HEK293 (cell line): Measurements from ENCODE around the gene ERF.

ENCODE experiments used
- BCL11B ChIP-seq: fragments of 450-650 bp; formaldehyde crosslinking; IDR thresholded peaks from 2 replicates; pipeline ENCODE4 v1.5.1; 2016; ENCODE audit warnings: low read depth, missing biosample characterization, missing genetic modification characterization
- GLI4 ChIP-seq: fragments of 450-650 bp; formaldehyde crosslinking; IDR thresholded peaks from 2 replicates; pipeline ENCODE4 v1.5.1; 2016; ENCODE audit warnings: missing biosample characterization, missing genetic modification characterization
- GLIS2 ChIP-seq: fragments of 450-650 bp; formaldehyde crosslinking; IDR thresholded peaks from 2 replicates; pipeline ENCODE4 v1.5.1; 2016; ENCODE audit warnings: missing biosample characterization, missing genetic modification characterization
- HOXC10 ChIP-seq: sonication (generic); formaldehyde crosslinking; IDR thresholded peaks from 2 replicates; pipeline ENCODE4 v1.8.1; 2023; ENCODE audit warnings: mild to moderate bottlenecking, missing genetic modification reagents
- KLF10 ChIP-seq: fragments of 450-650 bp; IDR thresholded peaks from 2 replicates; pipeline ENCODE4 v1.5.1; 2018; ENCODE audit warnings: missing biosample characterization, mild to moderate bottlenecking, missing genetic modification characterization
- MYNN ChIP-seq: fragments of 450-650 bp; formaldehyde crosslinking; IDR thresholded peaks from 2 replicates; pipeline ENCODE4 v1.5.1; 2016; ENCODE audit warnings: missing biosample characterization, missing genetic modification characterization, borderline replicate concordance
- SCRT1 ChIP-seq: fragments of 450-650 bp; formaldehyde crosslinking; IDR thresholded peaks from 2 replicates; pipeline ENCODE4 v1.5.1; 2016; ENCODE audit warnings: missing biosample characterization, missing genetic modification characterization, borderline replicate concordance
- SETDB1 ChIP-seq: IDR thresholded peaks from one replicate; pipeline ENCODE4 v1.6.1; 2017; ENCODE audit warnings: mild to moderate bottlenecking, low read length, moderate library complexity, mixed read lengths; ENCODE audit not compliant: insufficient read length
- SP2 ChIP-seq: fragments of 450-650 bp; formaldehyde crosslinking; IDR thresholded peaks from 2 replicates; pipeline ENCODE4 v1.5.1; 2016; ENCODE audit warnings: missing biosample characterization, missing genetic modification characterization
- TCF7L2 ChIP-seq: IDR thresholded peaks from 2 replicates; pipeline ENCODE4 v1.6.1; 2011; ENCODE audit warnings: low read depth, mild to moderate bottlenecking, inconsistent platforms, low read length, moderate library complexity, borderline replicate concordance
- ZBTB20 ChIP-seq: fragments of 450-650 bp; formaldehyde crosslinking; IDR thresholded peaks from 2 replicates; pipeline ENCODE4 v1.5.1; 2016; ENCODE audit warnings: missing biosample characterization, missing genetic modification characterization
- ZFP69B ChIP-seq: fragments of 450-650 bp; formaldehyde crosslinking; IDR thresholded peaks from 2 replicates; pipeline ENCODE4 v1.5.1; 2016; ENCODE audit warnings: missing biosample characterization, missing genetic modification characterization
- ZNF132 ChIP-seq: fragments of 450-650 bp; formaldehyde crosslinking; IDR thresholded peaks from 2 replicates; pipeline ENCODE4 v1.5.1; 2017; ENCODE audit warnings: missing biosample characterization, missing genetic modification characterization, borderline replicate concordance
- ZNF133 ChIP-seq: fragments of 450-650 bp; formaldehyde crosslinking; IDR thresholded peaks from 2 replicates; pipeline ENCODE4 v1.5.1; 2016; ENCODE audit warnings: missing biosample characterization, missing genetic modification characterization
- ZNF155 ChIP-seq: fragments of 450-650 bp; formaldehyde crosslinking; IDR thresholded peaks from 2 replicates; pipeline ENCODE4 v1.5.1; 2016; ENCODE audit warnings: missing biosample characterization, missing genetic modification characterization
- ZNF184 ChIP-seq: fragments of 450-650 bp; IDR thresholded peaks from 2 replicates; pipeline ENCODE4 v1.5.1; 2018; ENCODE audit warnings: missing biosample characterization, mild to moderate bottlenecking, missing genetic modification characterization
- ZNF302 ChIP-seq: fragments of 450-650 bp; formaldehyde crosslinking; IDR thresholded peaks from 2 replicates; pipeline ENCODE4 v1.5.1; 2016; ENCODE audit warnings: missing biosample characterization, missing genetic modification characterization, low read depth
- ZNF350 ChIP-seq: fragments of 450-650 bp; formaldehyde crosslinking; IDR thresholded peaks from 2 replicates; pipeline ENCODE4 v1.5.0; 2017; ENCODE audit warnings: missing biosample characterization, mild to moderate bottlenecking, missing genetic modification characterization
- ZNF354C ChIP-seq: fragments of 450-650 bp; formaldehyde crosslinking; IDR thresholded peaks from 2 replicates; pipeline ENCODE4 v1.5.1; 2016; ENCODE audit warnings: missing biosample characterization, missing genetic modification characterization, low read depth, borderline replicate concordance
- ZNF473 ChIP-seq: fragments of 450-650 bp; formaldehyde crosslinking; IDR thresholded peaks from 2 replicates; pipeline ENCODE4 v1.5.1; 2017; ENCODE audit warnings: missing biosample characterization, missing genetic modification characterization
- ZNF514 ChIP-seq: fragments of 450-650 bp; formaldehyde crosslinking; IDR thresholded peaks from 2 replicates; pipeline ENCODE4 v1.5.1; 2016; ENCODE audit warnings: missing biosample characterization, missing genetic modification characterization
- ZNF521 ChIP-seq: fragments of 450-650 bp; formaldehyde crosslinking; IDR thresholded peaks from 2 replicates; pipeline ENCODE4 v1.5.1; 2017; ENCODE audit warnings: missing biosample characterization, mild to moderate bottlenecking, missing genetic modification characterization
- ZNF529 ChIP-seq: fragments of 450-650 bp; formaldehyde crosslinking; IDR thresholded peaks from 2 replicates; pipeline ENCODE4 v1.5.1; 2017; ENCODE audit warnings: missing genetic modification characterization, missing biosample characterization; ENCODE audit not compliant: insufficient replicate concordance
- ZNF549 ChIP-seq: fragments of 450-650 bp; IDR thresholded peaks from 2 replicates; pipeline ENCODE4 v1.5.1; 2018; ENCODE audit warnings: missing biosample characterization, missing genetic modification characterization, mild to moderate bottlenecking, inconsistent platforms, moderate library complexity
- ZNF560 ChIP-seq: fragments of 450-650 bp; formaldehyde crosslinking; IDR thresholded peaks from 2 replicates; pipeline ENCODE4 v1.5.1; 2017; ENCODE audit warnings: missing biosample characterization, missing genetic modification characterization, borderline replicate concordance
- ZNF626 ChIP-seq: fragments of 450-650 bp; sonication (Bioruptor Pico); formaldehyde crosslinking; IDR thresholded peaks from 2 replicates; pipeline ENCODE4 v1.5.1; 2018; ENCODE audit warnings: missing biosample characterization, missing genetic modification characterization, inconsistent platforms
- ZNF629 ChIP-seq: fragments of 450-650 bp; formaldehyde crosslinking; IDR thresholded peaks from 2 replicates; pipeline ENCODE4 v1.5.1; 2017; ENCODE audit warnings: missing biosample characterization, missing genetic modification characterization
- ZNF701 ChIP-seq: fragments of 450-650 bp; formaldehyde crosslinking; IDR thresholded peaks from 2 replicates; pipeline ENCODE4 v1.5.1; 2016; ENCODE audit warnings: missing biosample characterization, missing genetic modification characterization
- ZNF707 ChIP-seq: fragments of 450-650 bp; formaldehyde crosslinking; IDR thresholded peaks from 2 replicates; pipeline ENCODE4 v1.5.1; 2016; ENCODE audit warnings: missing biosample characterization, missing genetic modification characterization
- ZNF768 ChIP-seq: fragments of 450-650 bp; formaldehyde crosslinking; IDR thresholded peaks from 2 replicates; pipeline ENCODE4 v1.5.1; 2018; ENCODE audit warnings: missing biosample characterization, mild to moderate bottlenecking, missing genetic modification characterization
- ZXDB ChIP-seq: fragments of 450-650 bp; formaldehyde crosslinking; IDR thresholded peaks from 2 replicates; pipeline ENCODE4 v1.5.1; 2016; ENCODE audit warnings: missing biosample characterization, missing genetic modification characterization
- TF ChIP-seq, protein P1 (sequence below): fragments of 450-650 bp; formaldehyde crosslinking; IDR thresholded peaks from 2 replicates; pipeline ENCODE4 v1.5.1; 2016; ENCODE audit warnings: missing biosample characterization, missing genetic modification characterization
- TF ChIP-seq, protein P2 (sequence below): fragments of 450-650 bp; formaldehyde crosslinking; IDR thresholded peaks from 2 replicates; pipeline ENCODE4; 2016; ENCODE audit warnings: missing biosample characterization, missing genetic modification characterization
- TF ChIP-seq, protein P3 (sequence below): fragments of 450-650 bp; formaldehyde crosslinking; IDR thresholded peaks from 2 replicates; pipeline ENCODE4 v1.5.0; 2017; ENCODE audit warnings: missing biosample characterization, missing genetic modification characterization, borderline replicate concordance
- TF ChIP-seq, protein P4 (sequence below): fragments of 450-650 bp; formaldehyde crosslinking; IDR thresholded peaks from 2 replicates; pipeline ENCODE4 v1.5.1; 2016; ENCODE audit warnings: missing biosample characterization, missing genetic modification characterization
- TF ChIP-seq, protein P5 (sequence below): fragments of 450-650 bp; formaldehyde crosslinking; IDR thresholded peaks from 2 replicates; pipeline ENCODE4 v1.5.1; 2016; ENCODE audit warnings: missing biosample characterization, missing genetic modification characterization

Gene ERF

DNA sequence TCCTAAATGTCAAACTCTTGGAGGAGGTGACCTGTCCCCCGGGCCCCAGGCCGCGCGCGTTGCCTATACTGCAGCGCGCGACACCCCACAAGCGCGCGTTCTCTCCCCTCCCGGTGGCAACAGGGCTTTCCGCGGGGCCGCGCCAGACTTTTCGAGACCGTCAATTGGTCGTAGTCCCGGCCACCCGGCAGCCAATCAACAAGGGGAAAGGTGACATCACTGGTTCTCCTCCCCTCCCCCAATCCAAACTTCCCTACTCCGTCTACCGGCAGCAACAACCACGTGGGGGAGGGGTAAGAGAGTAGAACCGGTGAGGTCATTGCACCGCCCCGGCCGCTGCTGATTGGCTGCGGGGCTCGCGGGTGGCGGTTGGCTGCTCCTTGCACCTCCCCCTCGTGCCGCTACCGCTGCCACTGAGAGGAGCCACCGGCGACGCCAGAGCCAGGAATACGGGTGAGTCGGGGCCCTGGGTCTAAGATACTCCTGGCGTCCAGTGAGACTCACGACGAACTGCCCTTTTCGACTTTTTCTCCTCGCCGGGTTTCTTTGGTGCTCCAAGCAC is 13.3 kb upstream of the ERF start (continued):
- TF ChIP-seq SP2 (tag by site-specific recombination): peak; percentile 47
- TF ChIP-seq SETDB1: no peak
- TF ChIP-seq ZXDB (tag by site-specific recombination): peak; percentile 98
- TF ChIP-seq TCF7L2: no peak
- TF ChIP-seq KLF10: peak; percentile 95
- no peak for TF ChIP-seq GLI4 (tag by site-specific recombination)
- TF ChIP-seq, protein P1, sequence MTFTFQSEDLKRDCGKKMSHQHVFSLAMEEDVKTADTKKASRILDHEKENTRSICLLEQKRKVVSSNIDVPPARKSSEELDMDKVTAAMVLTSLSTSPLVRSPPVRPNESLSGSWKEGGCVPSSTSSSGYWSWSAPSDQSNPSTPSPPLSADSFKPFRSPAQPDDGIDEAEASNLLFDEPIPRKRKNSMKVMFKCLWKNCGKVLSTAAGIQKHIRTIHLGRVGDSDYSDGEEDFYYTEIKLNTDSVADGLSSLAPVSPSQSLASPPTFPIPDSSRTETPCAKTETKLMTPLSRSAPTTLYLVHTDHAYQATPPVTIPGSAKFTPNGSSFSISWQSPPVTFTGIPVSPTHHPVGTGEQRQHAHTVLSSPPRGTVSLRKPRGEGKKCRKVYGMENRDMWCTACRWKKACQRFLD (tag by site-specific recombination): no peak
- no peak for TF ChIP-seq ZNF707 (tag by site-specific recombination)
- TF ChIP-seq SCRT1 (tag by site-specific recombination): peak; percentile 94
- peak; percentile 67; the same call in 1 of the 2 replicates for TF ChIP-seq ZFP69B (tag by site-specific recombination)
- TF ChIP-seq ZNF133: no peak
- no peak for TF ChIP-seq ZNF521
- TF ChIP-seq ZNF473: no peak
- no peak for TF ChIP-seq ZNF132 (tag by site-specific recombination)
- TF ChIP-seq ZNF514: no peak
- TF ChIP-seq ZNF768: no peak
- TF ChIP-seq ZNF626 (tag by site-specific recombination): no peak
- TF ChIP-seq ZNF302: no peak
- TF ChIP-seq, protein P2, sequence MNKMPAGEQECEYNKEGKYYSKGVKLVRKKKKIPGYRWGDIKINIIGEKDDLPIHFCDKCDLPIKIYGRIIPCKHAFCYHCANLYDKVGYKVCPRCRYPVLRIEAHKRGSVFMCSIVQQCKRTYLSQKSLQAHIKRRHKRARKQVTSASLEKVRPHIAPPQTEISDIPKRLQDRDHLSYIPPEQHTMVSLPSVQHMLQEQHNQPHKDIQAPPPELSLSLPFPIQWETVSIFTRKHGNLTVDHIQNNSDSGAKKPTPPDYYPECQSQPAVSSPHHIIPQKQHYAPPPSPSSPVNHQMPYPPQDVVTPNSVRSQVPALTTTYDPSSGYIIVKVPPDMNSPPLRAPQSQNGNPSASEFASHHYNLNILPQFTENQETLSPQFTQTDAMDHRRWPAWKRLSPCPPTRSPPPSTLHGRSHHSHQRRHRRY (tag by site-specific recombination): no peak
- TF ChIP-seq BCL11B (tag by site-specific recombination): 0 out of 2 replicates have a peak, but pooled peaks have one; percentile 53
- TF ChIP-seq, protein P3, sequence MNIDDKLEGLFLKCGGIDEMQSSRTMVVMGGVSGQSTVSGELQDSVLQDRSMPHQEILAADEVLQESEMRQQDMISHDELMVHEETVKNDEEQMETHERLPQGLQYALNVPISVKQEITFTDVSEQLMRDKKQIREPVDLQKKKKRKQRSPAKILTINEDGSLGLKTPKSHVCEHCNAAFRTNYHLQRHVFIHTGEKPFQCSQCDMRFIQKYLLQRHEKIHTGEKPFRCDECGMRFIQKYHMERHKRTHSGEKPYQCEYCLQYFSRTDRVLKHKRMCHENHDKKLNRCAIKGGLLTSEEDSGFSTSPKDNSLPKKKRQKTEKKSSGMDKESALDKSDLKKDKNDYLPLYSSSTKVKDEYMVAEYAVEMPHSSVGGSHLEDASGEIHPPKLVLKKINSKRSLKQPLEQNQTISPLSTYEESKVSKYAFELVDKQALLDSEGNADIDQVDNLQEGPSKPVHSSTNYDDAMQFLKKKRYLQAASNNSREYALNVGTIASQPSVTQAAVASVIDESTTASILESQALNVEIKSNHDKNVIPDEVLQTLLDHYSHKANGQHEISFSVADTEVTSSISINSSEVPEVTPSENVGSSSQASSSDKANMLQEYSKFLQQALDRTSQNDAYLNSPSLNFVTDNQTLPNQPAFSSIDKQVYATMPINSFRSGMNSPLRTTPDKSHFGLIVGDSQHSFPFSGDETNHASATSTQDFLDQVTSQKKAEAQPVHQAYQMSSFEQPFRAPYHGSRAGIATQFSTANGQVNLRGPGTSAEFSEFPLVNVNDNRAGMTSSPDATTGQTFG (tag by site-specific recombination): no peak
- TF ChIP-seq ZNF155: no peak
- no peak for TF ChIP-seq ZNF350
- TF ChIP-seq, protein P4, sequence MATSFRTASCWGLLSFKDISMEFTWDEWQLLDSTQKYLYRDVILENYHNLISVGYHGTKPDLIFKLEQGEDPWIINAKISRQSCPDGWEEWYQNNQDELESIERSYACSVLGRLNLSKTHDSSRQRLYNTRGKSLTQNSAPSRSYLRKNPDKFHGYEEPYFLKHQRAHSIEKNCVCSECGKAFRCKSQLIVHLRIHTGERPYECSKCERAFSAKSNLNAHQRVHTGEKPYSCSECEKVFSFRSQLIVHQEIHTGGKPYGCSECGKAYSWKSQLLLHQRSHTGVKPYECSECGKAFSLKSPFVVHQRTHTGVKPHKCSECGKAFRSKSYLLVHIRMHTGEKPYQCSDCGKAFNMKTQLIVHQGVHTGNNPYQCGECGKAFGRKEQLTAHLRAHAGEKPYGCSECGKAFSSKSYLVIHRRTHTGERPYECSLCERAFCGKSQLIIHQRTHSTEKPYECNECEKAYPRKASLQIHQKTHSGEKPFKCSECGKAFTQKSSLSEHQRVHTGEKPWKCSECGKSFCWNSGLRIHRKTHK: no peak
- TF ChIP-seq ZNF701 (tag by site-specific recombination): no peak
- TF ChIP-seq, protein P5, sequence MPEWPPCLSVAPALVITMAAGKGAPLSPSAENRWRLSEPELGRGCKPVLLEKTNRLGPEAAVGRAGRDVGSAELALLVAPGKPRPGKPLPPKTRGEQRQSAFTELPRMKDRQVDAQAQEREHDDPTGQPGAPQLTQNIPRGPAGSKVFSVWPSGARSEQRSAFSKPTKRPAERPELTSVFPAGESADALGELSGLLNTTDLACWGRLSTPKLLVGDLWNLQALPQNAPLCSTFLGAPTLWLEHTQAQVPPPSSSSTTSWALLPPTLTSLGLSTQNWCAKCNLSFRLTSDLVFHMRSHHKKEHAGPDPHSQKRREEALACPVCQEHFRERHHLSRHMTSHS (tag by site-specific recombination): no peak
- TF ChIP-seq HOXC10 (CRISPR knock-in tag): no peak
- TF ChIP-seq GLIS2 (tag by site-specific recombination): peak; percentile 93
- no peak for TF ChIP-seq ZNF560 (tag by site-specific recombination)
- no peak for TF ChIP-seq ZNF529
- TF ChIP-seq ZNF354C (tag by site-specific recombination): no peak
- TF ChIP-seq ZNF629 (tag by site-specific recombination): peak; percentile 95
- TF ChIP-seq ZBTB20 (tag by site-specific recombination): 0 out of 2 replicates have a peak, but pooled peaks have one; percentile 4
- no peak for TF ChIP-seq ZNF184 (tag by site-specific recombination)
- TF ChIP-seq MYNN (tag by site-specific recombination): no peak
- no peak for TF ChIP-seq ZNF549 (tag by site-specific recombination)
